Muscle of arm (tissue), 12 donors: ENCODE measurements around the gene RNU1-2. TPM values are rescaled to one million over a fixed set of nuclear protein-coding genes. Genes with fewer than 3 reads are reported as not detected.
"Not testable (repeated sequence)": the region's sequence is repeated elsewhere in the genome, so short reads cannot be mapped to it uniquely, and the experiment has no call there.

ENCODE experiments used
- DNase-seq: peaks from one replicate; pipeline ENCODE4 v3.0.0-alpha.2; 2013
- polyA plus RNA-seq, 12 donors: library from polyadenylated mRNA; unstranded; fragments of 120-200 nt; gene quantifications; one replicate each; pipeline ENCODE4 v1.2.1, GENCODE V29; 2013; ENCODE audit not compliant: insufficient read length in 12 of 12

RNU1-2 gene
- polyA plus RNA-seq, 12 donors: not detected

DNA sequence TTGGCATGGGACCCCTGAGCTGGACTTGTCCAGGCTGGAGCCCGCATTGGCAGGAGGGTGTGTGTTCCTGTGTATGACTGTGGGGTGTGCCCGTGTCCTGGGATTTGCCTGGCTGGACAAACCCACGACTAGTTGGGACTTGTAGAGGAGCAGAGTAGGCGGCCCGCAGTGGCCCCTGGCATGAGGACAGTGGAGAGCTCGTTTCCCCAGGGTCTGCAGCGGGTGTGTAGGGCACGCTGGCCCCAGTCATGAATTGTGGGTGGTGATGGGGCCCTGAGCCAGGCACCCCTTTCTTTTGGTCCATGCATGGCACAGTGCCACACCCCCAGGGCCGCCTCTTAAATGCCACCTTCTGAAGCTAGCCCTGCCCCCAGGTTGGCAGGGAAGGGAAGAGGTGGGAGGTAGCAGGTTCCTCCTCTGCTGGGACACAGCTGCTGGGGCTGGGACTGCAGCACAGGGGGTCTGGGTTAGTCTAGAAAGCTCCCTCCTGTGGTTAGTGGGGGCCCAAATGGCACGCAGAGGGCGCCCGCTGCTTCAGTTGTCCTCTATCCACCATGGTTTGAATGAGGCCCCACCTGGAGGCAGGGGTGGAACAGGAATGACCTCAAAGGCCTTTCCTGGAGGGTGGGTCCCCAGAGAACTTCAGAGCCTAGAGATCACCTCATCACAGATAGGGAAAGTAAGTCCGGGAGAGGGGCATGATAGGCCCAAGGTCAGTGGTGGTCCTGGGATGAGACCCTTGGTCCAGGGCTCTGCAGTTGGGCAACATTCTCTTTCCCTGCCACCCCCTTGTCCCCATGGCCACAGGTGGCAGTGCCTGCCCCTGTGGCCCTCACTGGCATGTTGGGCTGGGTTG is 30.1 kb downstream of the RNU1-2 start:
- DNase-seq: no peak

- no peak for DNase-seq
These were observed 30.8 kb downstream of the RNU1-2 start for GRCh38 chr1:16926491-16927073.

- DNase-seq: no peak
These were observed 31.5 kb downstream of the RNU1-2 start for GRCh38 chr1:16927256-16927655.

DNA sequence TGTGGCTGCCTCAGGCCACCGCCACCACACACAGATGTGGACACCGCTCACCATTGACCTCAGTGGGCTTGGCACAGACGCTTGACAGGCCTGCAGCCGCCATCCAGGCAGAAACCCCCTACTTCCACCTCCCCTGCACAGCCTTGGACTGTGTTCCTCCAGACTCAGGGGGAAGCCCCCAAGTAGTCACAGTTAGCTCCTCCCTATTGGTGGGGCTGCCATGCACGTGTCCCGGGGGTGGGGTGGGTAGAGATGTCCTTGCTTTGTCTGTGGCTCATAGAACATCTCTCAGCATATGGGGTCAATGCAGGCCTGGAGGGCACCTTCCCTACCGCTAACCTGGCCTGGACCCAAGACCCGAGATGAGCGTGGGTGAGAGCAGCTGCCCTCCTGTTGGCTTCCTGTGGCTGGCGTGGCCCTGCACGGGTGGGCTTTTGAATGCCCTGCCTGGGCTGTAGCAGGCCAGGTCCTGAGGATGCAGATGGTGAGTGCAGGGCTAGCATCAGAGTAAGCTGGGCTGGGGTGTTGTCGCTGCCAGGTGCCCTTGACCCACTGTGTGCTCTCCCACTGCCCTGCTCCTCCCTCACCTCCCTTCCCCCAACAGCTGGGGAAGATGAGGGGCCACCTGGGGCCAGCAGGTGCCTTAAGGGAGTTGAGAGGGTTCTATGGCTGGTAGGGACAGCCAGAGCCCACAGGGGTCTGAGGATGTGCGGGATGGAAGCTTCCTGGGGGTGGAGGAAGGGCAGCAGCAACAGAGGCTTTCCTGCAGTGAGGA is 32.1 kb downstream of the RNU1-2 start:
- DNase-seq: no peak

- not testable (repeated sequence) for DNase-seq
These were observed 33.6 kb downstream of the RNU1-2 start for GRCh38 chr1:16929146-16930041.

DNA sequence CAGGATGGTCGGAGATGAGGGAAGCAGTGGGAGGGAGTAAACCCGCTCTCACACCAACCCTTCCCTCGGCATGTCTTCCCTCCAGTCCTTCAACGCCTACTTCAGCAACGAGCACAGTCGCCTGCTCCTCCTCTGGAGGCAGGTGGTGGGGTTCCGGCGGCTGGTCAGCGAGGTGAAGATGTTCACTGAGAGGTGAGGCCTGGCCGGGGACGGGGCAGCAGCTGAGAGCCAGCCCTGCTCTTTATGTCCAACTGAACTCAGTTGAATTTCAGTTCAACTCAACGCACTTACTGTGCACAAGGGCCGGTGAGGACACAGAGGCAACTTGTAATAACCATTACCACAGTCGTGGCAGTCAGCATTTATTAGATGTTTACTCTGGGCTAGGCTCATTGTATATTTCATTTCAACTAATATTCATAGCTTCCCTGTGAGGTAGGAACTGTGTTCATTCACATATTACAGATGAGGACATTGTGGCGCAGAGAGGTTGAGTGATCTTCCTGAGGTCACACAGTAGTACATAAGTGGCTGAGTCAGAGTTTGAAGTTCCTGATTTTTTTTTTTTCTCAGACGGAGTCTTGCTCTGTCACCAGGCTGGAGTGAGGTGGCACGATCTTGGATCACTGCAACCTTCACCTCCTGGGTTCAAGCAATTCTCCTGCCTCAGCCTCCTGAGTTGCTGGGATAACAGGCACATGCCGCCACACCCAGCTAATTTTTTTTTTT is 35.6 kb downstream of the RNU1-2 start:
- DNase-seq: not testable (repeated sequence)

DNA sequence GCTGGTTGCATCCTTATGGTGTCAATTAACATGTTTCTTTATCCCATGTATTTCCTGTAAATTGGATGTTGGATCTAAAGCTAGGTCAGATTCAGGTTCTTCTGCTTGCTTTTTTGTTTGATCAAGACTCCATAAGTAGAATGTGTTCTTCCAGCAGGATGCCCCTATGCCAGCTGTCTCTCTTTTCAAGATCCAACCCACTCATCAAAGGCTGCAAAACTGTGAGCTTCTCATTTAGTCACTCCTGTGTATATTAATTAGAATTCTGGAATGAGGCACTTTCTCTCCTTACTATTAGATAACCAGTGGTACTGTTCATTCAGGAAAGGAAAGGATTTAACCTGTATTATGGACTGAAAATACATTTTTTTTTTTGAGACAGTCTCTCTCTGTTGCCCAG is 38.2 kb downstream of the RNU1-2 start:
- DNase-seq: not testable (repeated sequence)

DNA sequence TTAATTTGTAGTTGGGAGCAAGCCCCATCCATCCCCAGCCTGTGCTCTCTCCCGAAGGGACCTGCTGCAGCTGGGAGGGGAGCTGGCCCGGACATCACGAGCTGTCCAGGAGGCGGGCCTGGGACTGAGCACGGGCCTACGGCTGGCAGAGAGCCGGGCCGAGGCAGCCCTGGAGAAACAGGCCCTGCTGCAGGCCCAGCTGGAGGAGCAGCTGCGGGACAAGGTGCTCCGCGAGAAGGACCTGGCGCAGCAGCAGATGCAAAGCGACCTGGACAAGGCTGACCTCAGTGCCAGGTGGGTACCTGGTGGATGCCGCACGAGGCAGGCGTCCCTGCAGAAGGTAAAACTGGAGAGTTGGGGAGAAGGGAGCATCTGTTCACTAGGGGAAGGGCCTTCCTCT is 40.8 kb downstream of the RNU1-2 start:
- not testable (repeated sequence) for DNase-seq

GRCh38 chr1:16938351-16939321 is 42.9 kb downstream of the RNU1-2 start:
- DNase-seq: no peak

GRCh38 chr1:16939386-16940180 is 43.8 kb downstream of the RNU1-2 start:
- not testable (repeated sequence) for DNase-seq

- DNase-seq: no peak
These were observed 48.3 kb downstream of the RNU1-2 start for GRCh38 chr1:16944038-16944437.

DNA sequence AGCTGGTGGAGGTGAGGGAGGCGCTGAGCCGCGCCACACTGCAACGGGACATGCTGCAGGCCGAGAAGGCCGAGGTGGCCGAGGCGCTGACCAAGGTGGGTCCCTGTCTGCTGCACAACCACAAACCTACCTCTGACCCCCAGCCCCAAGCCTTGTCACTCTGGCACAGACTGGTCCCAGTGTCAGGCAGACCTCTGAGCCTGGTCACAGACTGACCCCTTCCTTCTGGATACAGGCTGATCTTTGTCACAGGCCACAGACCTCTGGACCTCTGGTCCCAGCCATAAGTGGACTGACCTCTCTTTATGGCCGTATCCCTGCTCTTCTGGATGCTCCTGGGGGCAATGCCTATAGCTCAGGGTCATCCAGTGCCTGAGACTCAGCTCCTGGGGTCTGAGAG is 49.7 kb downstream of the RNU1-2 start:
- not testable (repeated sequence) for DNase-seq

Other genes with a start within 250 kb of the RNU1-2 start
- gene RNU1-3, start 229.0 kb upstream of the RNU1-2 start, polyA plus RNA-seq: not detected
- gene RNU1-4, start 155.5 kb upstream of the RNU1-2 start, polyA plus RNA-seq: not detected
- gene CROCC, start 26.0 kb downstream of the RNU1-2 start, polyA plus RNA-seq: 10 to 100 TPM in 11 of 12 donors, not detected in 1; 13.3 to 46.0 (median 18.7) TPM
- 100 to 1,000 TPM in 2 of 12 donors, 10 to 100 TPM in 9, not detected in 1; 45.3 to 340 (median 72.6) TPM for gene MFAP2, start 84.6 kb downstream of the RNU1-2 start, polyA plus RNA-seq
- gene ATP13A2, start 115.9 kb downstream of the RNU1-2 start, polyA plus RNA-seq: 10 to 100 TPM in 11 of 12 donors, not detected in 1; 11.8 to 36.6 (median 17.3) TPM
- gene SDHB, start 158.1 kb downstream of the RNU1-2 start, polyA plus RNA-seq: 100 to 1,000 TPM in 9 of 12 donors, 10 to 100 TPM in 2, not detected in 1; 67.4 to 139 (median 122) TPM
- 100 to 1,000 TPM in 5 of 12 donors, 10 to 100 TPM in 7; 28.1 to 807 (median 91.2) TPM for gene PADI2, start 223.5 kb downstream of the RNU1-2 start, polyA plus RNA-seq